IMR-90 (cell line): ENCODE measurements around the gene KRR1. TPM values are rescaled to one million over a fixed set of nuclear protein-coding genes. Genes with fewer than 3 reads are reported as not detected.

Experiments used
- ATAC-seq: fragments of 200-7000 bp; cut with Tn5 transposase; 2 replicates; pipeline ENCODE4 v1.9.1; 2020; ENCODE audit warnings: low read depth, mild to moderate bottlenecking, moderate library complexity
- BruUV-seq: library from RNA; stranded (reverse); fragments of 400-500 nt; replicated peaks from 2 replicates; lab custom pipeline; 2021; lab: Mats Ljungman, UMichigan
- CTCF ChIA-PET: fragments of 300-600 bp; formaldehyde crosslinking; extraction: SDS; loops from one replicate; lab custom pipeline; 2021; ENCODE audit warnings: antibody characterized with exemption; lab: Yijun Ruan, JAX
- POLR2A ChIA-PET: fragments of 300-600 bp; sonication (Branson Sonifier 250); formaldehyde crosslinking; loops from one replicate; lab custom pipeline; 2022; ENCODE audit warnings: antibody characterized with exemption; ENCODE audit not compliant: unreplicated experiment; lab: Charles Lee
- DNase-seq: peaks from one replicate; pipeline ENCODE4 v3.0.0; 2013
- H2AFZ ChIP-seq: replicated peaks from 2 replicates; pipeline ENCODE3; 2013; ENCODE audit warnings: low read length, mild to moderate bottlenecking; ENCODE audit not compliant: poor library complexity
- H2AK5ac ChIP-seq: 2 replicates; pipeline ENCODE4 v1.6.1; 2013; ENCODE audit warnings: low read depth, low read length, inconsistent platforms
- H2AK9ac ChIP-seq: replicated peaks from 2 replicates; pipeline ENCODE3; 2013; ENCODE audit warnings: mild to moderate bottlenecking, low read depth, low read length, moderate library complexity; ENCODE audit not compliant: poor library complexity
- H2BK120ac ChIP-seq: 2 replicates; pipeline ENCODE4 v1.6.1; 2013; ENCODE audit warnings: low read depth, low read length, inconsistent platforms
- H2BK15ac ChIP-seq: 3 replicates; pipeline ENCODE4 v1.6.1; 2013; ENCODE audit warnings: low read depth, low read length, inconsistent platforms
- H2BK20ac ChIP-seq: 2 replicates; pipeline ENCODE4 v1.6.1; 2013; ENCODE audit warnings: low read depth, mild to moderate bottlenecking, inconsistent platforms, low read length, moderate library complexity
- H2BK5ac ChIP-seq: 2 replicates; pipeline ENCODE4 v1.6.1; 2013; ENCODE audit warnings: mild to moderate bottlenecking, low read depth, low read length, inconsistent platforms; ENCODE audit not compliant: poor library complexity, severe bottlenecking
- H3K14ac ChIP-seq: replicated peaks from 2 replicates; pipeline ENCODE4 v1.6.1; 2013; ENCODE audit warnings: low read depth, low read length, inconsistent platforms
- H3K18ac ChIP-seq: 2 replicates; pipeline ENCODE4 v1.6.1; 2013; ENCODE audit warnings: low read depth, low read length, control low read depth
- H3K23ac ChIP-seq: 2 replicates; pipeline ENCODE4 v1.6.1; 2013; ENCODE audit warnings: low read depth, low read length, inconsistent platforms
- H3K27ac ChIP-seq: 2 replicates; pipeline ENCODE4 v1.5.1; 2013; ENCODE audit warnings: mild to moderate bottlenecking, control low read depth, low read length; ENCODE audit not compliant: insufficient read depth
- H3K27me3 ChIP-seq: 2 replicates; pipeline ENCODE4 v1.6.1; 2013; ENCODE audit warnings: low read length; ENCODE audit not compliant: control insufficient read depth, insufficient read depth
- H3K36me3 ChIP-seq: 2 replicates; pipeline ENCODE4 v1.6.1; 2013; ENCODE audit warnings: low read length, mixed read lengths; ENCODE audit not compliant: control insufficient read depth, insufficient read depth
- H3K4ac ChIP-seq: 2 replicates; pipeline ENCODE4 v1.6.1; 2013; ENCODE audit warnings: low read depth, low read length, inconsistent platforms
- H3K4me1 ChIP-seq: 2 replicates; pipeline ENCODE4 v1.6.1; 2013; ENCODE audit warnings: low read length, mixed read lengths; ENCODE audit not compliant: control insufficient read depth, insufficient read depth
- H3K4me2 ChIP-seq: 2 replicates; pipeline ENCODE4 v1.6.1; 2013; ENCODE audit warnings: low read depth, mild to moderate bottlenecking, control low read depth, low read length, moderate library complexity
- H3K4me3 ChIP-seq: 2 replicates; pipeline ENCODE4 v1.5.1; 2013; ENCODE audit warnings: low read depth, mild to moderate bottlenecking, control low read depth, low read length, moderate library complexity; ENCODE audit not compliant: insufficient read depth
- H3K56ac ChIP-seq: 2 replicates; pipeline ENCODE4 v1.6.1; 2013; ENCODE audit warnings: low read length, inconsistent platforms; ENCODE audit not compliant: insufficient read depth; ENCODE audit errors: extremely low read depth
- H3K79me1 ChIP-seq, 2 experiments: 2 replicates each; pipeline ENCODE4 v1.6.1; 2013; ENCODE audit warnings: low read length in 2 of 2, inconsistent platforms in 1 of 2, low read depth in 1 of 2
- H3K9ac ChIP-seq: 2 replicates; pipeline ENCODE4 v1.6.1; 2013; ENCODE audit warnings: low read depth, low read length, control low read depth
- H3K9me1 ChIP-seq: 2 replicates; pipeline ENCODE4 v1.6.1; 2013; ENCODE audit warnings: low read length, inconsistent platforms; ENCODE audit not compliant: insufficient read depth
- H3K9me3 ChIP-seq: 2 replicates; pipeline ENCODE4 v1.6.1; 2013; ENCODE audit warnings: low read length; ENCODE audit not compliant: control insufficient read depth, insufficient read depth
- H4K20me1 ChIP-seq: 2 replicates; pipeline ENCODE4 v1.6.1; 2013; ENCODE audit warnings: low read length, inconsistent platforms; ENCODE audit not compliant: insufficient read depth
- H4K5ac ChIP-seq: 2 replicates; pipeline ENCODE4 v1.6.1; 2013; ENCODE audit warnings: mild to moderate bottlenecking, low read depth, low read length, control low read depth
- H4K8ac ChIP-seq, 2 experiments: 2 replicates each; pipeline ENCODE4 v1.6.1; 2013; ENCODE audit warnings: low read depth in 2 of 2, low read length in 2 of 2, control low read depth in 1 of 2, inconsistent platforms in 1 of 2
- H4K91ac ChIP-seq: 2 replicates; pipeline ENCODE4 v1.6.1; 2013; ENCODE audit warnings: low read depth, low read length, inconsistent platforms; ENCODE audit not compliant: insufficient read depth
- CEBPB ChIP-seq: IDR thresholded peaks from 2 replicates; pipeline ENCODE4 v1.6.1; 2012; ENCODE audit warnings: low read depth, low read length, improper control_type of control experiment
- CHD1 ChIP-seq: IDR thresholded peaks from 2 replicates; pipeline ENCODE4 v1.6.1; 2012; ENCODE audit warnings: low read depth, low read length, improper control_type of control experiment
- MXI1 ChIP-seq: IDR thresholded peaks from 2 replicates; pipeline ENCODE4 v1.6.1; 2012; ENCODE audit warnings: low read depth, mild to moderate bottlenecking, low read length, moderate library complexity, borderline replicate concordance
- NFE2L2 ChIP-seq: fragments of 150-350 bp; IDR thresholded peaks from 2 replicates; pipeline ENCODE4 v1.6.1; 2016; ENCODE audit warnings: low read depth, mild to moderate bottlenecking, low read length
- RAD21 ChIP-seq: IDR thresholded peaks from 2 replicates; pipeline ENCODE4 v1.6.1; 2012; ENCODE audit warnings: low read length, improper control_type of control experiment
- SMC3 ChIP-seq: fragments of 150-350 bp; IDR thresholded peaks from 2 replicates; pipeline ENCODE4 v1.6.1; 2016; ENCODE audit warnings: low read depth, mild to moderate bottlenecking, antibody characterized with exemption, low read length, moderate library complexity
- WGBS, 2 experiments: methylation state at CpG; one replicate each; pipeline versions ENCODE4 v1.1.5 to v1.1.7; 2013; ENCODE audit warnings: missing lambda C conversion rate in 2 of 2; ENCODE audit not compliant: insufficient read length in 1 of 2; ENCODE audit errors: extremely low coverage in 2 of 2; 5-methylcytosine and 5-hydroxymethylcytosine counted together
- dilution Hi-C: fragments of 300-500 bp; cut with HindIII; formaldehyde crosslinking; loops from one replicate; pipeline ENCODE4 v1.14.3; 2018; ENCODE audit warnings: low sequenced_read_pairs; ENCODE audit not compliant: unreplicated experiment
- in situ Hi-C: fragments of 300-500 bp; cut with MboI; formaldehyde crosslinking; loops from 3 replicates; pipeline ENCODE4 v1.14.3; 2019; ENCODE audit warnings: low sequenced_read_pairs, inconsistent platforms, mixed read lengths
- intact Hi-C: fragments of 100-400 bp; cut with micrococcal nuclease; formaldehyde crosslinking; loops from 2 replicates; pipeline ENCODE4 v1.10.0; 2022
- polyA plus RNA-seq, 3 experiments: library from polyadenylated mRNA; depleted of rRNA; stranded (reverse); fragments of >200 nt; gene quantifications; 2 replicates each; pipeline ENCODE4 v1.2.3, GENCODE V29; 2012; ENCODE audit warnings: low replicate concordance in 1 of 3
- total RNA-seq: library from RNA; depleted of rRNA; stranded (reverse); fragments of >200 nt; gene quantifications from 2 replicates; pipeline ENCODE4 v1.2.3, GENCODE V29; 2012
- TF ChIP-seq, protein P1 (sequence below): fragments of 150-350 bp; IDR thresholded peaks from 2 replicates; pipeline ENCODE4 v1.6.1; 2016; ENCODE audit warnings: low read depth, mild to moderate bottlenecking, low read length, moderate library complexity, borderline replicate concordance
- TF ChIP-seq, protein P2 (sequence below): conservative IDR thresholded peaks from 2 replicates; pipeline ENCODE4 v1.5.1; 2012; ENCODE audit warnings: mild to moderate bottlenecking, low read depth, low read length, improper control_type of control experiment

Gene KRR1
- total and polyA plus RNA-seq, 2 of the 4 experiments (the other 2 are of a cell fraction): 18.3 to 31.4 TPM

DNA sequence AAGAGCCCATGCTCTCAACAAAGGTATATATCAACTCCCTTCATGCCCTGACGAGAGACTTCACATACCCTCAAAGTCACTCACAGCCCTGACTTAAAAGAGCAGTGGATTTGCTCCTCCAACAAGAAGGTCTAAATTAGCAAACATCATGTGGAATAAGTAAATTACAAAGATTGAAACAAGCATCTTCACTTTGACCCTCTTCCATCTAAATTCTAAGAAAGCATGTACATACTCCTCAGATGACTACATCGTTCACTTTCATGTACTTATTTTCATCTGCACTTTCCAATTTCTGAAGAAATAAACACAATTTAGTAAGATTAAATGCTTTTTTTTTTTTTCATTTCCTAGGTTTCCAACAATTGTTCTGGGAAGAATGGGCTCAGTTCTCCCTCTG is 38.6 kb upstream of the KRR1 start:
- peak overlapping the region in 1 of 2 experiments; percentile 76; a peak in 2 of 4 replicates for H4K8ac ChIP-seq
- H3K4me1 ChIP-seq: peaks cover 18% of the 10 kb centered on the region
- H3K14ac ChIP-seq: peak overlapping the region; percentile 70
- H2BK5ac ChIP-seq: no peak overlapping the region
- peak overlapping the region; percentile 52 for H4K5ac ChIP-seq
- no peak overlapping the region for H2AFZ ChIP-seq
- no peaks in the 10 kb centered on the region for H4K20me1 ChIP-seq
- peak overlapping the region; percentile 49; the same call in 1 of the 2 replicates for H4K91ac ChIP-seq
- dilution Hi-C loops: no loop called here
- TF ChIP-seq MXI1: no peak
- no peak for TF ChIP-seq SMC3
- TF ChIP-seq CHD1: no peak
- no peak for TF ChIP-seq NFE2L2
- no peak for TF ChIP-seq CEBPB
- TF ChIP-seq RAD21: no peak
- TF ChIP-seq, protein P1, sequence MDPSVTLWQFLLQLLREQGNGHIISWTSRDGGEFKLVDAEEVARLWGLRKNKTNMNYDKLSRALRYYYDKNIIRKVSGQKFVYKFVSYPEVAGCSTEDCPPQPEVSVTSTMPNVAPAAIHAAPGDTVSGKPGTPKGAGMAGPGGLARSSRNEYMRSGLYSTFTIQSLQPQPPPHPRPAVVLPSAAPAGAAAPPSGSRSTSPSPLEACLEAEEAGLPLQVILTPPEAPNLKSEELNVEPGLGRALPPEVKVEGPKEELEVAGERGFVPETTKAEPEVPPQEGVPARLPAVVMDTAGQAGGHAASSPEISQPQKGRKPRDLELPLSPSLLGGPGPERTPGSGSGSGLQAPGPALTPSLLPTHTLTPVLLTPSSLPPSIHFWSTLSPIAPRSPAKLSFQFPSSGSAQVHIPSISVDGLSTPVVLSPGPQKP: no peak
- TF ChIP-seq, protein P2, sequence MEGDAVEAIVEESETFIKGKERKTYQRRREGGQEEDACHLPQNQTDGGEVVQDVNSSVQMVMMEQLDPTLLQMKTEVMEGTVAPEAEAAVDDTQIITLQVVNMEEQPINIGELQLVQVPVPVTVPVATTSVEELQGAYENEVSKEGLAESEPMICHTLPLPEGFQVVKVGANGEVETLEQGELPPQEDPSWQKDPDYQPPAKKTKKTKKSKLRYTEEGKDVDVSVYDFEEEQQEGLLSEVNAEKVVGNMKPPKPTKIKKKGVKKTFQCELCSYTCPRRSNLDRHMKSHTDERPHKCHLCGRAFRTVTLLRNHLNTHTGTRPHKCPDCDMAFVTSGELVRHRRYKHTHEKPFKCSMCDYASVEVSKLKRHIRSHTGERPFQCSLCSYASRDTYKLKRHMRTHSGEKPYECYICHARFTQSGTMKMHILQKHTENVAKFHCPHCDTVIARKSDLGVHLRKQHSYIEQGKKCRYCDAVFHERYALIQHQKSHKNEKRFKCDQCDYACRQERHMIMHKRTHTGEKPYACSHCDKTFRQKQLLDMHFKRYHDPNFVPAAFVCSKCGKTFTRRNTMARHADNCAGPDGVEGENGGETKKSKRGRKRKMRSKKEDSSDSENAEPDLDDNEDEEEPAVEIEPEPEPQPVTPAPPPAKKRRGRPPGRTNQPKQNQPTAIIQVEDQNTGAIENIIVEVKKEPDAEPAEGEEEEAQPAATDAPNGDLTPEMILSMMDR: no peak
- H2BK15ac ChIP-seq: peak overlapping the region; percentile 85; the same call in 1 of the 3 replicates
- H2BK20ac ChIP-seq: peak overlapping the region; percentile 78; the same call in 1 of the 2 replicates
- H2AK5ac ChIP-seq: peak overlapping the region; percentile 63; the same call in 1 of the 2 replicates
- DNase-seq (peak; percentile 37), ATAC-seq (peak; percentile 28)
- BruUV-seq: no TSS peak
- peak overlapping the region; percentile 76 for H2BK120ac ChIP-seq
- no peaks in the 10 kb centered on the region for H3K27me3 ChIP-seq
- peak overlapping the region; percentile 27 for H3K18ac ChIP-seq
- peak overlapping the region; percentile 10; the same call in 1 of the 2 replicates for H3K27ac ChIP-seq
- no CpG with 5 or more reads among the region's 2 CpGs for whole genome bisulfite sequencing, 2 experiments
- no peak overlapping the region for H3K4me3 ChIP-seq
- peak overlapping the region; percentile 62; the same call in 1 of the 2 replicates for H3K23ac ChIP-seq
- H3K9me1 ChIP-seq: peaks cover 12% of the 10 kb centered on the region; the same call in 1 of the 2 replicates
- intact Hi-C loops: no loop called here
- ChIA-PET POLR2A (no interaction called here), CTCF (no interaction called here)
- no peak overlapping the region for H3K9ac ChIP-seq
- no peak overlapping the region for H2AK9ac ChIP-seq
- H3K79me1 ChIP-seq: no peaks in the 10 kb centered on the region
- no peaks in the 10 kb centered on the region for H3K36me3 ChIP-seq
- H3K9me3 ChIP-seq: no peaks in the 10 kb centered on the region
- H3K56ac ChIP-seq: no peak overlapping the region
- peak overlapping the region; percentile 75; the same call in 1 of the 2 replicates for H3K4me2 ChIP-seq
- in situ Hi-C loops: loop anchor here (25.0 kb wide), 1 partner anchor 912 kb away; no protein-coding TSS in a partner anchor
- H3K4ac ChIP-seq: peak overlapping the region; percentile 75; the same call in 1 of the 2 replicates
